Naive thymus-derived CD8-positive, alpha-beta T cell (primary cell): Measurements from ENCODE around the gene SERPINB10. TPM values are rescaled to one million over a fixed set of nuclear protein-coding genes. Genes with fewer than 3 reads are reported as not detected.
"Not testable (repeated sequence)": the region's sequence is repeated elsewhere in the genome, so short reads cannot be mapped to it uniquely, and the experiment has no call there.

Experiments used
- ATAC-seq, 2 donors: fragments of 150-1000 bp; cut with Tn5 transposase in 1 of 2; sonication (Bioruptor Pico), chemical (Tn5 transposase) in 1 of 2; 1 replicate in 1 of 2; 2 replicates in 1 of 2; pipeline ENCODE4 v1.10.0; 2021; ENCODE audit warnings: mild to moderate bottlenecking in 2 of 2, moderate library complexity in 2 of 2
- POLR2A ChIA-PET: fragments of 350-600 bp; sonication (Branson Sonifier 250); formaldehyde crosslinking; loops from one replicate; lab custom pipeline; 2021; ENCODE audit warnings: antibody characterized with exemption; lab: Charles Lee
- DNase-seq, 10 donors: peaks; one replicate each; pipeline versions ENCODE4 v3.0.0 to v3.0.0-alpha.2; 2020 to 2022
- H3K27ac Mint-ChIP-seq, 10 donors: one replicate each; pipeline ENCODE4 v1.8.0; 2020 to 2022; ENCODE audit warnings: mild to moderate bottlenecking in 10 of 10, mixed read lengths in 10 of 10, moderate library complexity in 4 of 10, inconsistent platforms in 1 of 10
- H3K27me3 Mint-ChIP-seq, 5 donors: one replicate each; pipeline ENCODE4 v1.8.0; 2021 to 2022; ENCODE audit warnings: mixed read lengths in 5 of 5
- H3K36me3 Mint-ChIP-seq, 3 donors: one replicate each; pipeline ENCODE4 v1.8.0; 2020 to 2022; ENCODE audit warnings: mixed read lengths in 3 of 3, mild to moderate bottlenecking in 2 of 3, inconsistent platforms in 1 of 3
- H3K4me1 Mint-ChIP-seq, 4 donors: one replicate each; pipeline ENCODE4 v1.8.0; 2021 to 2022; ENCODE audit warnings: mixed read lengths in 4 of 4
- H3K4me3 Mint-ChIP-seq, 10 donors: one replicate each; pipeline ENCODE4 v1.8.0; 2020 to 2022; ENCODE audit warnings: mild to moderate bottlenecking in 10 of 10, mixed read lengths in 10 of 10, moderate library complexity in 6 of 10, inconsistent platforms in 1 of 10
- H3K9me3 Mint-ChIP-seq, 9 donors: one replicate each; pipeline ENCODE4 v1.8.0; 2020 to 2022; ENCODE audit warnings: mixed read lengths in 9 of 9, mild to moderate bottlenecking in 3 of 9, inconsistent platforms in 1 of 9, moderate library complexity in 1 of 9
- polyA plus RNA-seq, 3 donors: library from polyadenylated mRNA; unstranded; fragments of 300-500 nt; fragmentation: Illumina TruSeq; gene quantifications; one replicate each; pipeline ENCODE4 v1.2.3, GENCODE V29; 2021
- total RNA-seq, 8 experiments: library from RNA in 2 of 8; stranded (reverse) in 2 of 8; gene quantifications; one replicate each; pipeline ENCODE4 v1.2.3 and lab custom pipeline; 2021 to 2026

SERPINB10 gene
- total and polyA plus RNA-seq, 5 experiments from 2014 or later: not detected

DNA sequence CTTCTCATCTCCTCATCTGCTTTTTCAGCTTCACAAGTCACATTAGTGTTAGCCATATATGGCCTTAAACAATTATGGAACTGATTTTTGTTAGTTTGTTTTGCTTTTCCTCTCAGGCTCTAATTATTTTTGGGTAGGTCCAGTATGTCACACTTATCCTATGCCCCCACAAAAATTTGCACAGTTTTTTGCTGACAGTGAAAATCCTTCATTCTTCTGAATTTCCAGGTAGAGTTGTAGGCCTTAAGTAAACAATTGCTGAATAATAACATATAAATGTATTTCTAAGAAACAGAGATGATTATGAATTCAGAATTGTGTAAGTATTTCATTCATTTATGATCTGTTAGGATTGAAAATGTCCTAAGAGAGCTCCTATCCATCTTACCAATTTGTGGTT is 8.6 kb upstream of the SERPINB10 start:
- H3K27me3 Mint-ChIP-seq: peaks cover 1 to 21% (median 7%) of the 10 kb centered on the region in 5 donors

DNA sequence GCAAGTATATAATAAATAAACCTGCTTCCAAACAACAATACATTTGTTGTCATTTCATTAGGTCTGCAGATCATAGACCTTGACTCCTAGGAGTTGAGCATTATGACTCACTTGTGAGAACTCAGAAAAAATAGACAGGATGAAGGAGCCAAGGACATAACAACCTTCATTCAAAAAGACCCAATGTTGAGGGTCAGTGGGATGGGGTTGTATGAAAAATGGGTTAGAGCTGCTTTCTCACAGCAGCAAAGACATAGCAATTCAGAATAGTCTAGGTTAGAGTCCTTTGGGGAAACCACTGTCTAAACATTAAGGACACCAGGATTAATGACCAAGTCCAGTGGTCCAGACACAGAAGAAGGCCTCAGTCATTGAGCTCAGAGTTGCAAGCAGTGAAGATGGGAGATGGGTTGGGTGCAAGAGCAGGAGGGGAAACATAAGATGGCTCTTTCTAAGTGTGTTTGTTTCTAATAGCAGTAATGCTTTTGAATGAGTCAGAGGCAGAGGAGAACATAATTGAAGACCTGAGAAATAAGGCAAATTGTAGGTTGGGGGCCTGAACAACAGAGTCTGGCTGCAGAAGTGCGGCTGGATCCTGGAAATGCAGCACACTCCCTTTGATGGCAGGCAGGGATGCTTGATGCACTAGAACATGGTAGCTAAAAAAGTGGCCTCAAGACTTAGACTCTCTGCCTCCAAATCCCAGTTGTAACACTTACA is 3.7 kb upstream of the SERPINB10 start:
- H3K27ac Mint-ChIP-seq: no peak overlapping the region
- no peaks in the 10 kb centered on the region for H3K36me3 Mint-ChIP-seq
- no peak for DNase-seq
- H3K4me3 Mint-ChIP-seq: no peak overlapping the region
- no peaks in the 10 kb centered on the region for H3K4me1 Mint-ChIP-seq
- peaks cover 0 to 2% (median 0%) of the 10 kb centered on the region in 9 donors for H3K9me3 Mint-ChIP-seq
- ATAC-seq: no peak
- POLR2A ChIA-PET: no interaction called here
- peaks cover 1 to 11% (median 7%) of the 10 kb centered on the region in 5 donors for H3K27me3 Mint-ChIP-seq

More for the DNA sequence above, 8.6 kb upstream of the SERPINB10 start:
- no peaks in the 10 kb centered on the region for H3K36me3 Mint-ChIP-seq
- POLR2A ChIA-PET: no interaction called here
- no peak for DNase-seq
- H3K27ac Mint-ChIP-seq: no peak overlapping the region
- no peaks in the 10 kb centered on the region for H3K4me1 Mint-ChIP-seq
- no peaks in the 10 kb centered on the region for H3K9me3 Mint-ChIP-seq
- H3K4me3 Mint-ChIP-seq: no peak overlapping the region
- ATAC-seq: no peak

DNA sequence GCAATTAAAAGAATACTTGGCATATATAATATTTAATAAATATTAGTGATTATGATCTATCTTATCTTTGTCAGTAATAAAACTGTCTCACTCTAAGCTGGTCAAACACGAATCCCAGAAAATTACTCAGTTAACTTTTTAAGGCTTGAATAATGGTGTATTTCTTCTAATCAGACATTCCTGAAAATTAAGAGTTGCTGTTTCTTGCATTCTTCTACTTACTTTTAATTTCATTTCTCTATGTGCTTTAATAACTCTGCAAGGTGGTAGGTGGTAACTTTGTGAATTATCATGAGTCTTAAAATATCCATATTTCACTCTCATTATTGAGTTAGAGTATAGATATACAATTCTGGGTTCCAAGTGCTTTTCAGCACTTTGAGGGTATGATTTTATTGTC is 3.1 kb upstream of the SERPINB10 start:
- POLR2A ChIA-PET: no interaction called here
- Mint-ChIP-seq H3K27ac (no peak overlapping the region), H3K27me3 (peaks cover 1 to 11% (median 7%) of the 10 kb centered on the region in 5 donors)

DNA sequence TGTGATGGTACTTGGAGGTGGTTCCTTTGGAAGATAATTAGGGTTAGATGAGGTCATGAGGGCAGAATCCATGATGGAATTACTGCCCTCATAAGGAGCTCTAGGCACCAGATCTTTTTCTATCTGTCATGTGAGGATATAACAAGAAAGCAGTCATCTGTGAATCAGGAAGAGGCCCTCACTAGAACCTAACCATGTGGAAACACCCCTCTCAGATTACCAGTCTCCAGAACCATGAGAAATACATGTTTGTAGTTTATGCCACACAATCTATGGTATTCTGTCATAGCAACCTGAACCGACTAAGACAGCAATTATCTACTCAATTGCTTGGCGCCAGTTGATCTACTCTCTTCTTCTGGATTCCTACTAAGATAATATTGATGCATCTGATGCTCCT is 2.4 kb upstream of the SERPINB10 start:
- POLR2A ChIA-PET: no interaction called here
- no peak for ATAC-seq
- no peaks in the 10 kb centered on the region for H3K36me3 Mint-ChIP-seq

More for the DNA sequence above, 3.1 kb upstream of the SERPINB10 start:
- no peak overlapping the region for H3K4me3 Mint-ChIP-seq
- DNase-seq (no peak), ATAC-seq (no peak)
- peaks cover 0 to 2% (median 0%) of the 10 kb centered on the region in 9 donors for H3K9me3 Mint-ChIP-seq
- no peaks in the 10 kb centered on the region for H3K36me3 Mint-ChIP-seq
- H3K4me1 Mint-ChIP-seq: no peaks in the 10 kb centered on the region

DNA sequence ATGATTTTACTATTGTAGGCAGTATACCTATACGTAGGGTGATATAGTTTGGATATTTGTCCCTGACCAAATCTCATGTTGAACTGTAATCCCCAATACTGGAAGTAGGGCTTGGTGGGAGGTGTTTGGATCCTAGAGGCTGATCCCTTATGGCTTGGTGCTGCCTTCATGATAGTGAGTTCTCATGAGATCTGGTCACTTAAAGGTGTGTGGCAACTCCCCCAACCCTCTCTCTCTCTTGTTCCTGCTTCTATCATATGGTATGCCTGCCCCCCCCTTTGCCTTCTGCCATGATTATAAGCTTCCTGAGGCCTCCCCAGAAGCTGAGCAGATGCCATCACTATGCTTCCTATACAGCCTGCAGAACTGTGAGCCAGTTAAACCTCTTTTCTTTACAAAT is 1.7 kb upstream of the SERPINB10 start:
- no peaks in the 10 kb centered on the region for H3K36me3 Mint-ChIP-seq
- H3K27me3 Mint-ChIP-seq: peaks cover 3 to 13% (median 7%) of the 10 kb centered on the region in 5 donors
- no peak for DNase-seq
- POLR2A ChIA-PET: no interaction called here
- no peak for ATAC-seq
- no peaks in the 10 kb centered on the region for H3K4me1 Mint-ChIP-seq
- H3K9me3 Mint-ChIP-seq: peaks cover 0 to 2% (median 0%) of the 10 kb centered on the region in 9 donors
- H3K4me3 Mint-ChIP-seq: no peak overlapping the region
- no peak overlapping the region for H3K27ac Mint-ChIP-seq

More for the DNA sequence above, 2.4 kb upstream of the SERPINB10 start:
- no peak overlapping the region for H3K27ac Mint-ChIP-seq
- H3K27me3 Mint-ChIP-seq: peaks cover 2 to 10% (median 7%) of the 10 kb centered on the region in 5 donors
- DNase-seq: no peak
- H3K4me1 Mint-ChIP-seq: no peaks in the 10 kb centered on the region
- H3K9me3 Mint-ChIP-seq: peaks cover 0 to 2% (median 0%) of the 10 kb centered on the region in 9 donors
- no peak overlapping the region for H3K4me3 Mint-ChIP-seq

DNA sequence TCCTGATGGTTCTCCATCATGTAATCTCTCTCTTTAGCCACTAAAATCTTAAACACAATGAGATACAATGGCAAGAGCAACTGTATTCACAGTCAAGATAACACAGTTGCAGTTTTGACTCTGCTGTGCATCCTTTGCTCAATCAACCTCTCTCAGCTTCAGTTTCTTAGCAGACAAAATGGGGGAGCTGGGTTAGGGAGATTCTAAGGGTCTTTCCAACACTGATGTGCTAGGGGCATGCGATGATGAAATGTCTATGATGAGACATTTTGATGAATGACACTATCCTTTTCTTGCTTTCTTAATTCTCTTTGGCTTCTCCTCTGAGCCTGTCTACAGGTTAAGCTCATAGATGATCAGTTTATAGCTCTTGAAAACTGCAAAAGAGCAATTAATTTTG is 1.1 kb downstream of the SERPINB10 start:
- no peak for DNase-seq
- POLR2A ChIA-PET: no interaction called here
- Mint-ChIP-seq H3K4me3 (no peak overlapping the region), H3K9me3 (peaks cover 0 to 4% (median 0%) of the 10 kb centered on the region in 9 donors), H3K27ac (no peak overlapping the region), H3K36me3 (no peaks in the 10 kb centered on the region), H3K27me3 (peaks cover 4 to 33% (median 19%) of the 10 kb centered on the region in 5 donors), H3K4me1 (no peaks in the 10 kb centered on the region)
- ATAC-seq: no peak

DNA sequence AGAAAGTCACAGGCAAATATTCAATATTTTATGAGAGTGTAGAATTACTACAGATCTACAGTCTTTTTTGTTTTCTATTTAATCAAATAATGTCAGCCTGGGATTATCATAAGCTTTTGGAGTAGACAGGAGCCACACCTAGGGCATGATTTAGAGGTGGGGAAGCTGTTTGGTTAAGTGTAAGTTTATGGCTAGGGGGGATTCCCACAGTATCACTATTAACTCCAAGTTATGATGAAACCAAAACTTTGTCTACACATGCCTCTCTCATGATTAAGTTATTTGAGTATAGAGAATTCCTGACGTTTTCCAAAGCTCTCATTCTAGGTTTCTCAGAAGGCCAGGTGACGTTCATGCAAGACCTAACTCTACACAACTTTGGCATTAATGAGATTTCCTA is 2.1 kb downstream of the SERPINB10 start:
- POLR2A ChIA-PET: no interaction called here
- Mint-ChIP-seq H3K4me1 (no peaks in the 10 kb centered on the region), H3K4me3 (no peak overlapping the region), H3K36me3 (no peaks in the 10 kb centered on the region), H3K9me3 (peaks cover 0 to 4% (median 0%) of the 10 kb centered on the region in 9 donors), H3K27me3 (peaks cover 4 to 43% (median 29%) of the 10 kb centered on the region in 5 donors), H3K27ac (no peak overlapping the region)
- no peak for DNase-seq
- ATAC-seq: no peak

DNA sequence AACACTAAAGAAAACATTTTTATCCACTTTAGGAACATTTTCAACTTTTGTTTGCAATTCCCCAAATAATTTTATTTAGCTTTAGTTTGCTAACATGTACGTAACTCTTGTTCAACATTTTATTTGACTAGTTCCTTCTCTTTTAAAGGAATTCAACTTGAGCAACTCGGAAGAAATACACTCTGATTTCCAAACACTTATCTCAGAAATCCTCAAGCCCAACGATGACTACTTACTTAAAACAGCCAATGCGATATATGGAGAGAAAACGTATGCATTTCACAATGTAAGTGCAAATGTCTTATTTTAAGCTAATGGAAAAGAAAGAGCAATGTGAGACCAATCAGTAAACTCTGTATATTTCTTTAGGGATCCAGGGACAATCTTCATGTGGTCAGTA is 10.1 kb downstream of the SERPINB10 start:
- H3K36me3 Mint-ChIP-seq: no peaks in the 10 kb centered on the region
- POLR2A ChIA-PET: no interaction called here
- peaks cover 0 to 2% (median 0%) of the 10 kb centered on the region in 9 donors for H3K9me3 Mint-ChIP-seq
- H3K4me1 Mint-ChIP-seq: no peaks in the 10 kb centered on the region
- peaks cover 19 to 49% (median 33%) of the 10 kb centered on the region in 5 donors for H3K27me3 Mint-ChIP-seq
- DNase-seq (no peak), ATAC-seq (no peak)
- no peak overlapping the region for H3K4me3 Mint-ChIP-seq
- H3K27ac Mint-ChIP-seq: no peak overlapping the region

DNA sequence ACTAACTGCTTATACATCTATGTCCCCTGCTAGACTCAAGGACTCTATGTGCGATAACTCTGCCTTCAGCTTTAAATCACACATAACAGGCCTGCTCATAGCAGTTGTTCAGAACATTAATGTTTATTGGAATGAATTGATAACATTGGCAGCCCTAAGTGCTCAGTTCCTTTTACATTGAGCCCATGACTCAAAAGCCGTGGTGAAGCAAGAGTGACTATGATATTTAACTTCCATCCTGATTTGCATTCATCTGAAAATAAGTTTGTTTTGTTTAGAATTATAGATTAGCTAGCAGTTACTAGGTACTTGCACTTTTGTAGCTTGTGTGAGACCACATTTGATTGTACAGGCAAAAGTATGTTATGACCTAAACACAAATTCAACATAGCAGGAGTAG is 14.3 kb downstream of the SERPINB10 start:
- H3K4me1 Mint-ChIP-seq: no peaks in the 10 kb centered on the region

DNA sequence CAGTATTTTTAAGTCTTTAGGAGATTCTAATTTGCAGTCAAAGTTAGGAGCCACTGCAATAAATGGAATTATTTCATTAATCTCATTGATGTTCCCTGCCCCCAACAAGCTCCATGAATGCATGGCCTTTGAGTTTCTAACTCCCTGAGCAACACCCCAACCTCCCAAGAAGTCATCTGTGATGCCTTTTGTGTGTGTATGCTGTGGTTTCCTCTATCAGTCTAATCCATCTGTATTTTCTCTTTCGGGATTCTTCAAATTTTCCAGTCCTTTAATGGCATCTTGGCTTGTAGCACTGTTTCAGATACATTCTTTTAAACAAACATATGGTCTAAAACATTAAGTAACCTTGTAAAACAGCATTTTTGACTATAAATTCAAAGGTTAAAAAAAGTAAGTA is 16.8 kb downstream of the SERPINB10 start:
- Mint-ChIP-seq H3K4me3 (no peak overlapping the region), H3K9me3 (no peaks in the 10 kb centered on the region), H3K27ac (no peak overlapping the region), H3K4me1 (no peaks in the 10 kb centered on the region), H3K36me3 (no peaks in the 10 kb centered on the region), H3K27me3 (peaks cover 15 to 54% (median 21%) of the 10 kb centered on the region in 5 donors)
- POLR2A ChIA-PET: no interaction called here
- no peak for DNase-seq
- no peak for ATAC-seq

More for the DNA sequence above, 14.3 kb downstream of the SERPINB10 start:
- H3K27ac Mint-ChIP-seq: no peak overlapping the region
- no peak for DNase-seq
- H3K27me3 Mint-ChIP-seq: peaks cover 20 to 58% (median 25%) of the 10 kb centered on the region in 5 donors
- no peaks in the 10 kb centered on the region for H3K36me3 Mint-ChIP-seq
- no peaks in the 10 kb centered on the region for H3K9me3 Mint-ChIP-seq
- ATAC-seq: no peak
- POLR2A ChIA-PET: no interaction called here
- no peak overlapping the region for H3K4me3 Mint-ChIP-seq

DNA sequence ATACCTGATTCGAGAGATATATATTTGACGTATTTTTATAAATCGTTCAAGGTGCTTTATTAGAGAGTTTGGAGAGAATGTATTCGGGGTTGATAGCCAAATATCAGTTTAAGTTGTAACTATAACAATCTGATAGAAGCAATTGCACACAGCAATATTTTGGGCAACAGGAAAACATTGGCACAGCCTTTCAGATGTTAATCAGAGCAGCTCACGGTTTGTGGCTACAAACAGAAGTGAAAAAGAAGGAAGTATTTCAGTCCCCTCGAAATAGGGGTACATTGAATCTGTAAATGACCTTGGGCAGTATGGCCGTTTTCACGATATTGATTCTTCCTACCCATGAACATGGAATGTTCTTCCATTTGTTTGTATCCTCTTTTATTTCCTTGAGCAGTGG is 20.6 kb downstream of the SERPINB10 start:
- H3K9me3 Mint-ChIP-seq: no peaks in the 10 kb centered on the region
- POLR2A ChIA-PET: no interaction called here
- no peaks in the 10 kb centered on the region for H3K4me1 Mint-ChIP-seq
- peaks cover 8 to 48% (median 11%) of the 10 kb centered on the region in 5 donors for H3K27me3 Mint-ChIP-seq
- H3K27ac Mint-ChIP-seq: no peak overlapping the region
- ATAC-seq (no peak), DNase-seq (no peak)
- no peak overlapping the region for H3K4me3 Mint-ChIP-seq
- no peaks in the 10 kb centered on the region for H3K36me3 Mint-ChIP-seq

DNA sequence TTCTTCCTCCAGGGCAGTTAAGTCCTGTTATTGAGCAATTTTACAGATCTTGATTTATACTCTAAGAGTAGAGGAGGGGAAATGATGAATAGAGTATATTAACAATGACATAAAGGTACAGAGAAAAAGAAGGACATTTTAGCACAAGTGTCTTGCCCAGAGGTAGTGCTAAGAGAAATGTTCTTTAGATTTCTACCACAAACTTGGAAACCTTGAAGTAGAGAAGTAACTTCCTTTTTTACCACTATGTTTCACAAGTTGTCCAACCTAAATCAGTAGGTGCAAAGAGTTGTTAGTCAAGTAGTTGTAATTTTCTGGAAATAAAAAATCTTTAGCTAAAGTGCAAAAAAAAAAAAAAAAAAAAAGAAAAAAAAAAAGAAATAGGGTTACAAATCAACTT is 21.6 kb downstream of the SERPINB10 start:
- H3K27ac Mint-ChIP-seq, H3K4me1 Mint-ChIP-seq, H3K36me3 Mint-ChIP-seq, POLR2A ChIA-PET, ATAC-seq, H3K4me3 Mint-ChIP-seq, DNase-seq, H3K9me3 Mint-ChIP-seq: not testable (repeated sequence)
- peaks cover 3 to 38% (median 6%) of the 10 kb centered on the region in 5 donors for H3K27me3 Mint-ChIP-seq

DNA sequence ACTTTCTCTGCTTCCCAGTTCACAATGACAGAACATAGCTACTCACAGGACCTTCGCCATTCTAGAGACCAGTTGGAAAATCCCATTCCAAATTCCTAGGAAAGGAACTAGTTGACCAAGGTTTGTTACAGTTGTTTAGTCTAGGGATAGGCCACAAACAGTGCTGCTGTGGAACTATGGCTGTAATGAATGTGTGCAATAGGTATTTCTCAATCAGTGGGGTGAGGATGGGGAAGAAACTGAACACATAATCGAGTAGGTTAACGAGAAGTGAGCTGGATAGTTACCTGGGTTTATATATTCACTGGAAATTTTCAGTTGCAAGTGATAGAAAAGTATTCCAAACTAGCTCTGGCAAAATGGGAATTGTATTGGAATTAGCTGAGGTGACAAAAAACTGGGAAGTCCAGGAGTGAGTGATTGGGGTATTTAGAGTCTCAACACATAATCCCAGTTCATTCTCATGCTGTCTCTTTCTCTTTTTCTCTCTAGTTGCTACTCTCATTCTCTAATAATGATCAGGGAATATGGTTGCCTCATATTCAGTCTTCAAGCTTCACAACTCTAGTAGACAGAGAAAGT is 23.1 kb downstream of the SERPINB10 start:
- peaks cover 0 to 27% (median 9%) of the 10 kb centered on the region in 5 donors for H3K27me3 Mint-ChIP-seq
- H3K4me1 Mint-ChIP-seq: peaks cover 0 to under 1% (median 0%) of the 10 kb centered on the region in 4 donors
- POLR2A ChIA-PET: no interaction called here
- no peaks in the 10 kb centered on the region for H3K36me3 Mint-ChIP-seq
- no peak overlapping the region for H3K27ac Mint-ChIP-seq
- ATAC-seq (no peak), DNase-seq (no peak)
- H3K4me3 Mint-ChIP-seq: no peak overlapping the region
- H3K9me3 Mint-ChIP-seq: no peaks in the 10 kb centered on the region
